SKM-1 treated with dmso at 0.1 percent for 144 hours (cell line): ENCODE results near the gene CYP26A1.

Experiments
- DNase-seq: peaks from one replicate; lab custom pipeline; 2025; ENCODE audit not compliant: unreplicated experiment; lab: John Stamatoyannopoulos, UW

The CYP26A1 gene

GRCh38 chr10:93073539-93074146 is at the start of gene CYP26A1:
Gene CYP26A1, plus strand, starts transcription at chr10:93073893. Its CDS starts 42 bp downstream, at chr10:93073935.
- no peak for DNase-seq

- DNase-seq = no peak
These were observed 47.6 kb upstream of the CYP26A1 start for GRCh38 chr10:93026072-93026471.

GRCh38 chr10:93027508-93027907 is 46.2 kb upstream of the CYP26A1 start:
- DNase-seq = no peak

- no peak for DNase-seq
These were observed 44.8 kb upstream of the CYP26A1 start for GRCh38 chr10:93028883-93029282.

GRCh38 chr10:93030409-93030808 is 43.3 kb upstream of the CYP26A1 start:
- DNase-seq = no peak

- no peak for DNase-seq
These were observed 41.4 kb upstream of the CYP26A1 start for GRCh38 chr10:93032105-93032808.

- no peak for DNase-seq
These were observed 40.9 kb upstream of the CYP26A1 start for GRCh38 chr10:93032809-93033137.

GRCh38 chr10:93034426-93034825 is 39.3 kb upstream of the CYP26A1 start:
- no peak for DNase-seq

- no peak for DNase-seq
These were observed 34.6 kb upstream of the CYP26A1 start for GRCh38 chr10:93039110-93039509.

GRCh38 chr10:93039721-93040120 is 34.0 kb upstream of the CYP26A1 start:
- DNase-seq = peak; percentile 47

GRCh38 chr10:93054486-93054885 is 19.2 kb upstream of the CYP26A1 start:
- DNase-seq = no peak

- DNase-seq = no peak
These were observed 15.6 kb upstream of the CYP26A1 start for GRCh38 chr10:93058139-93058538.

- DNase-seq = no peak
These were observed 13.5 kb upstream of the CYP26A1 start, which contains the start of gene CYP26C1 for GRCh38 chr10:93059975-93060886. Gene CYP26C1, plus strand, starts transcription at chr10:93060798. Its CDS starts 466 bp downstream, at chr10:93061264.

- no peak for DNase-seq
These were observed 12.7 kb upstream of the CYP26A1 start for GRCh38 chr10:93060887-93061593.

GRCh38 chr10:93061594-93062513 is 11.8 kb upstream of the CYP26A1 start:
- DNase-seq = no peak

- no peak for DNase-seq
These were observed 11.1 kb upstream of the CYP26A1 start for GRCh38 chr10:93062514-93063143.

- no peak for DNase-seq
These were observed 10.3 kb upstream of the CYP26A1 start for GRCh38 chr10:93063144-93063976.

- DNase-seq = no peak
These were observed 9.6 kb upstream of the CYP26A1 start for GRCh38 chr10:93063977-93064660.
